H1 (cell line): ENCODE data around the gene LPAR2.

ENCODE experiments used
- CTCF ChIP-seq, 3 experiments: IDR thresholded peaks; 1 replicate in 2 of 3; 2 replicates in 1 of 3; pipeline versions ENCODE4 v1.5.1 to v1.6.1; 2011; ENCODE audit warnings: low read length in 3 of 3, mild to moderate bottlenecking in 3 of 3, inconsistent platforms in 2 of 3, low read depth in 1 of 3, moderate library complexity in 1 of 3; ENCODE audit not compliant: insufficient read depth in 1 of 3; ENCODE audit errors: control extremely low read depth in 1 of 3
- EZH2 ChIP-seq: fragments of 200-600 bp; sonication (generic); IDR thresholded peaks from 2 replicates; pipeline ENCODE4 v1.7.1; 2012; ENCODE audit warnings: low read depth, mild to moderate bottlenecking, moderate library complexity, low read length, inconsistent platforms; ENCODE audit not compliant: severe bottlenecking
- HDAC6 ChIP-seq: IDR thresholded peaks from one replicate; pipeline ENCODE4 v1.7.1; 2012; ENCODE audit warnings: low read depth, mild to moderate bottlenecking, inconsistent platforms, low read length, moderate library complexity
- JUN ChIP-seq: IDR thresholded peaks from 2 replicates; pipeline ENCODE4 v1.6.1; 2011; ENCODE audit warnings: low read depth, mild to moderate bottlenecking, improper control_type of control experiment, low read length
- KDM1A ChIP-seq: fragments of 200-600, 300-600 bp; sonication (generic); IDR thresholded peaks from 2 replicates; pipeline ENCODE4 v1.7.1; 2016; ENCODE audit warnings: mild to moderate bottlenecking, low read length, borderline replicate concordance
- KDM5A ChIP-seq: fragments of 200-600 bp; IDR thresholded peaks from 2 replicates; pipeline ENCODE4 v1.7.1; 2012; ENCODE audit warnings: mild to moderate bottlenecking, low read length, inconsistent platforms, mixed read lengths
- MAX ChIP-seq: IDR thresholded peaks from 2 replicates; pipeline ENCODE4 v1.6.1; 2012; ENCODE audit warnings: inconsistent platforms
- NRF1 ChIP-seq: IDR thresholded peaks from 2 replicates; pipeline ENCODE4 v1.6.1; 2011; ENCODE audit warnings: mild to moderate bottlenecking, low read depth, low read length, improper control_type of control experiment
- POLR2A ChIP-seq, 2 experiments: IDR thresholded peaks; 1 replicate in 1 of 2; 2 replicates in 1 of 2; pipeline ENCODE4 v1.6.1; 2011; ENCODE audit warnings: low read depth in 2 of 2, low read length in 2 of 2, mild to moderate bottlenecking in 2 of 2; ENCODE audit errors: control extremely low read depth in 1 of 2
- SIRT6 ChIP-seq: IDR thresholded peaks from one replicate; pipeline ENCODE4 v1.7.1; 2012; ENCODE audit warnings: low read length, inconsistent platforms
- USF2 ChIP-seq: IDR thresholded peaks from 2 replicates; pipeline ENCODE4 v1.6.1; 2011; ENCODE audit warnings: low read length, improper control_type of control experiment

- TF ChIP-seq MAX: no peak
- TF ChIP-seq CTCF (IDR thresholded peaks at IDR 0.05; ENCODE audit: control extremely low read depth in 1 of 3, insufficient read depth in 1 of 3, low read depth in 1 of 3, low read length in 3 of 3): no peak
- no peak for TF ChIP-seq POLR2A (IDR thresholded peaks at IDR 0.05; ENCODE audit: control extremely low read depth in 1 of 2, low read depth in 2 of 2, low read length in 2 of 2)
- TF ChIP-seq HDAC6: no peak
- no peak for TF ChIP-seq SIRT6
- no peak for TF ChIP-seq NRF1
- no peak for TF ChIP-seq JUN
- TF ChIP-seq KDM5A: no peak
- no peak for TF ChIP-seq EZH2
- no peak for TF ChIP-seq USF2
- TF ChIP-seq KDM1A: no peak
Observed at GRCh38 chr19:19582471-19582870, 45.5 kb downstream of the LPAR2 start.
